ENCODE data around the gene KLF3. TPM values are rescaled to one million over a fixed set of nuclear protein-coding genes. Genes with fewer than 3 reads are reported as not detected.
A peak's percentile ranks its signal among the peaks of the same experiment; 100 is the strongest.

The KLF3 gene
- total RNA-seq, 2 experiments from 2014 or later = 203 to 204 TPM

DNA sequence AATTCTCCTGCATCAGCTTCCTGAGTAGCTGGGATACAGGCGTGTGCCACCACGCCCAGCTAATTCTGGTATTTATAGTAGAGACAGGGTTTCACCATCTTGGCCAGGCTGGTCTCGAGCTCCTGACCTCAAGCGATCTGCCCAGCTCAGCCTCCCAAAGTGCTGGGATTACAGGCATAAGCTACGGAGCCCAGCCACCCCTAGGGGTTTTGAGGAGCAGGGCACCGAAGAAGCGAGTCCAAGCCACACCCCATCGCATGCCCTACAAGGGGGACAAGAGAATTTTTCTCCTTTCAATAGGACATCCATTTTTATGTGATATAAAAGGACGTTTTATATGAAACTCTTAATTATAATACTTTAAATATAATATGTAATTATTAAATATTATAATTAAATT lies 13.9 kb upstream of the KLF3 start:
- H3K36me3 ChIP-seq (ENCODE audit: insufficient read depth, low read length) = no peaks in the 10 kb centered on the region
- no peaks in the 10 kb centered on the region for H3K9me3 Mint-ChIP-seq
- peaks cover 40% of the 10 kb centered on the region for H3K4me1 Mint-ChIP-seq (ENCODE audit: low read depth)
- H3K27ac Mint-ChIP-seq = no peak overlapping the region
- ChIA-PET CTCF (no interaction called here), POLR2A (interaction anchor here (0.6 kb wide), 2 partner anchors 12 to 38 kb away, joined by 3 read pairs; no protein-coding TSS in a partner anchor)
- no peaks in the 10 kb centered on the region for H3K27me3 Mint-ChIP-seq
- TF ChIP-seq, protein P1, sequence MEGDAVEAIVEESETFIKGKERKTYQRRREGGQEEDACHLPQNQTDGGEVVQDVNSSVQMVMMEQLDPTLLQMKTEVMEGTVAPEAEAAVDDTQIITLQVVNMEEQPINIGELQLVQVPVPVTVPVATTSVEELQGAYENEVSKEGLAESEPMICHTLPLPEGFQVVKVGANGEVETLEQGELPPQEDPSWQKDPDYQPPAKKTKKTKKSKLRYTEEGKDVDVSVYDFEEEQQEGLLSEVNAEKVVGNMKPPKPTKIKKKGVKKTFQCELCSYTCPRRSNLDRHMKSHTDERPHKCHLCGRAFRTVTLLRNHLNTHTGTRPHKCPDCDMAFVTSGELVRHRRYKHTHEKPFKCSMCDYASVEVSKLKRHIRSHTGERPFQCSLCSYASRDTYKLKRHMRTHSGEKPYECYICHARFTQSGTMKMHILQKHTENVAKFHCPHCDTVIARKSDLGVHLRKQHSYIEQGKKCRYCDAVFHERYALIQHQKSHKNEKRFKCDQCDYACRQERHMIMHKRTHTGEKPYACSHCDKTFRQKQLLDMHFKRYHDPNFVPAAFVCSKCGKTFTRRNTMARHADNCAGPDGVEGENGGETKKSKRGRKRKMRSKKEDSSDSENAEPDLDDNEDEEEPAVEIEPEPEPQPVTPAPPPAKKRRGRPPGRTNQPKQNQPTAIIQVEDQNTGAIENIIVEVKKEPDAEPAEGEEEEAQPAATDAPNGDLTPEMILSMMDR (IDR thresholded peaks at IDR 0.05) = no peak
- no peak overlapping the region for H3K27ac ChIP-seq (ENCODE audit: low read depth in 1 of 2, low read length in 2 of 2)
- H3K4me3 ChIP-seq (ENCODE audit: low read length) = no peak overlapping the region
- H3K36me3 Mint-ChIP-seq (ENCODE audit: low read depth) = no peaks in the 10 kb centered on the region
- H3K4me1 ChIP-seq (ENCODE audit: insufficient read depth, low read length) = peaks cover 24% of the 10 kb centered on the region
- no peaks in the 10 kb centered on the region for H3K27me3 ChIP-seq (ENCODE audit: control insufficient read depth in 1 of 2, insufficient read depth in 2 of 2, low read length in 2 of 2)
- H3K4me3 Mint-ChIP-seq = no peak overlapping the region
- DNase-seq (no peak), ATAC-seq (ENCODE audit: poor library complexity) (no peak)
- intact Hi-C loops (cut with DNase I, micrococcal nuclease) = no loop called here
- H3K9me3 ChIP-seq (ENCODE audit: control insufficient read depth in 1 of 2, insufficient read depth in 1 of 2, low read length in 2 of 2) = no peaks in the 10 kb centered on the region

DNA sequence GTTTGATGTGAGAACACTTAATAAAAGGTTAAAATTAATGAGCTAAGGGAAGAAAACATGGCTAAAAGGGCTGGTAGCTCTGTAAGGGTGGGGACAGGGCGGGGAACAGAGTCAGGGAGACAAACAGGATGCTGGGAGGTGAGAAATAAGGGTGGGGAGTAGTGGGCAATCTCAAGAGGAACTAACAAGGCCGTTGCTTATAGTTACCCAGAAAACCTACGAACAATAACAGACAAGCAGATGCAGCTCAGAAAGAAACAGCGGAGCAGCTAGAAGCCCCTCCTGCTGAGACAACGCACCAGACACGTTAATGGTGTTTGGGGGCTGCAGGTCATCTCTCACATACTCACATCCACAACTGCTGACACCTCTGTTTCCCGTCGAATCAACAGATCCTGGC lies 9.7 kb upstream of the KLF3 start:
- Histone ChIP-seq H3K27ac (ENCODE audit: low read depth in 1 of 2, low read length in 2 of 2) (peak overlapping the region; percentile 80 to 92), H3K9me3 (ENCODE audit: control insufficient read depth in 1 of 2, insufficient read depth in 1 of 2, low read length in 2 of 2) (no peaks in the 10 kb centered on the region), H3K4me1 (ENCODE audit: insufficient read depth, low read length) (peaks cover 35% of the 10 kb centered on the region), H3K4me3 (ENCODE audit: low read length) (peak overlapping the region; percentile 36), H3K36me3 (ENCODE audit: insufficient read depth, low read length) (no peaks in the 10 kb centered on the region), H3K27me3 (ENCODE audit: control insufficient read depth in 1 of 2, insufficient read depth in 2 of 2, low read length in 2 of 2) (no peaks in the 10 kb centered on the region)
- H3K4me3 Mint-ChIP-seq = peak overlapping the region; percentile 85
- no peaks in the 10 kb centered on the region for H3K27me3 Mint-ChIP-seq
- peaks cover 55% of the 10 kb centered on the region for H3K4me1 Mint-ChIP-seq (ENCODE audit: low read depth)
- H3K36me3 Mint-ChIP-seq (ENCODE audit: low read depth) = no peaks in the 10 kb centered on the region
- peak overlapping the region; percentile 98 for H3K27ac Mint-ChIP-seq
- CTCF ChIA-PET = interaction anchor here (0.8 to 2.2 kb wide), 3 partner anchors 12 to 335 kb away, joined by 3 to 7 read pairs (median 3); no protein-coding TSS in a partner anchor
- DNase-seq (peak in 11 of 14 experiments; percentile 32 to 91 (median 48)), ATAC-seq (ENCODE audit: poor library complexity) (peak; percentile 68)
- intact Hi-C loops (cut with DNase I, micrococcal nuclease) = no loop called here
- TF ChIP-seq, protein P1 (IDR thresholded peaks at IDR 0.05) = no peak
- no peaks in the 10 kb centered on the region for H3K9me3 Mint-ChIP-seq
- POLR2A ChIA-PET = interaction anchor here (0.6 to 3.1 kb wide), 27 partner anchors 9 to 522 kb away, joined by 3 to 64 read pairs (median 4); partner anchors contain the start of gene TLR1

DNA sequence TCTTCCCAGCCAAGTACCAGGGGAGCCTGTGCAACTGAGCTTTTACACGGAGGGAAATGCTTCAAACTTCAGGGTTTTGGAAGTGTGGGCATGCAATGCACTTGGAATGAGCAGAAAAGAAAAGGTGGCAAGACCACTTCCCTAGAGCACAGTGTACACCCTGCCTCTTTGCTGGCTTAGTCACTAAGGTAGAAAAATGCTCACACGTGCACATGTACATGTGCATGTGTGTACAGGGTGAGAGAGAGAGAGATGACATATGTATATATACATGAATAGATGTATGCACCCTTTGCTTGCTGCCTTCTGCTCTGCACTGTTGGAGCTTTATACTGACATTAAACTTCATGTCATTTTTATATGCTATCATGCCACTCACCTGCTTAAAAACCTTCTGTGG lies 7.9 kb upstream of the KLF3 start:
- no peak for DNase-seq
- no peaks in the 10 kb centered on the region for H3K9me3 ChIP-seq (ENCODE audit: control insufficient read depth in 1 of 2, insufficient read depth in 1 of 2, low read length in 2 of 2)
- Mint-ChIP-seq H3K4me3 (peak overlapping the region; percentile 55), H3K9me3 (no peaks in the 10 kb centered on the region), H3K27me3 (no peaks in the 10 kb centered on the region), H3K36me3 (ENCODE audit: low read depth) (no peaks in the 10 kb centered on the region), H3K4me1 (ENCODE audit: low read depth) (peaks cover 73% of the 10 kb centered on the region), H3K27ac (peak overlapping the region; percentile 98)
- H3K4me1 ChIP-seq (ENCODE audit: insufficient read depth, low read length) = peaks cover 49% of the 10 kb centered on the region
- H3K27ac ChIP-seq (ENCODE audit: low read depth in 1 of 2, low read length in 2 of 2) = no peak overlapping the region
- no peaks in the 10 kb centered on the region for H3K36me3 ChIP-seq (ENCODE audit: insufficient read depth, low read length)
- ATAC-seq (ENCODE audit: poor library complexity) = no peak
- intact Hi-C loops (cut with DNase I, micrococcal nuclease) = no loop called here
- ChIA-PET POLR2A (interaction anchor here (0.6 to 3.1 kb wide), 5 partner anchors 11 to 346 kb away, joined by 3 to 64 read pairs (median 12); no protein-coding TSS in a partner anchor), CTCF (interaction anchor here (1.3 to 2.2 kb wide), 2 partner anchors 16 to 336 kb away, joined by 3 to 7 read pairs; no protein-coding TSS in a partner anchor)
- TF ChIP-seq, protein P1 (IDR thresholded peaks at IDR 0.05) = no peak
- H3K4me3 ChIP-seq (ENCODE audit: low read length) = no peak overlapping the region
- H3K27me3 ChIP-seq (ENCODE audit: control insufficient read depth in 1 of 2, insufficient read depth in 2 of 2, low read length in 2 of 2) = no peaks in the 10 kb centered on the region

Measured in CD4-positive, alpha-beta T cell (primary cell).